NCI-H2029 treated with DMSO at 0.1 percent for 48 hours (cell line): Measurements from ENCODE around the gene RNU4-1.
"Not testable (repeated sequence)": the region's sequence is repeated elsewhere in the genome, so short reads cannot be mapped to it uniquely, and the experiment has no call there.

ENCODE experiments used
- DNase-seq: peaks from one replicate; lab custom pipeline; 2025; lab: John Stamatoyannopoulos, UW

RNU4-1 gene

GRCh38 chr12:120258323-120258896, 34.6 kb downstream of the RNU4-1 start:
- DNase-seq: no peak

- DNase-seq: peak; percentile 46
Measured at GRCh38 chr12:120257041-120257821, 35.8 kb downstream of the RNU4-1 start.

GRCh38 chr12:120254809-120255208, 38.2 kb downstream of the RNU4-1 start:
- no peak for DNase-seq

GRCh38 chr12:120253313-120253712, 39.7 kb downstream of the RNU4-1 start:
- DNase-seq: not testable (repeated sequence)

- DNase-seq: no peak
Measured at GRCh38 chr12:120252071-120252906, 40.7 kb downstream of the RNU4-1 start.

GRCh38 chr12:120251364-120252070, 41.5 kb downstream of the RNU4-1 start:
- not testable (repeated sequence) for DNase-seq

GRCh38 chr12:120249875-120250795, 42.9 kb downstream of the RNU4-1 start:
- no peak for DNase-seq

DNA sequence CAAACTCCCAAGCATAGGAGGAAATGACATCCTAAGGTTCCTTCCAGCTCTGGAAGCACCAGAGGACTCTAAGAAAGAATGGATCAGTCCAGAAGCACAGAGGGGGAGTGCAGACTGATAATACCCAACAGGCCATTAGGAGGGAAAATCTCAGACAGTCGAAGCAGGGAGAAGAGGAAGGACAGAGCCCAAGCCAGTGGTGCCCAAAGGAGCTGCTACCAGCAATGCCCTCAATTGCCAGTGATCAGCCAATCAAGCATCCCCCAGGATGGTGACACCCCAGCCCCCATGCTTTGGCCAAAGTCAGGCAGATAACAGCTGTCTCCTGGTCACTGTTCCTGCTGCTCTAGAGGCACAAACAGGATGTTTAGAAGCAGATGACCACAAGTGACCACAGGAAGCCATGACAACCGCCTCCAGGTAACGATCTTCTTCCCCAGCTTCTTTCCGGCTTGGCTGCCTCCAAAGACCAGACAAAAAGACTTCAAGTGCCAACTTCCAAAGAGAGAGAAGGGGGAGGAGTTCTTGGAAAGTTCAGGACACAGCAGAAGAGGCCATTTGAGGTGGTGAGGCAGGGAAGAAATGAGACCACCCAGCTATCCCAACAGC, 43.7 kb downstream of the RNU4-1 start:
- no peak for DNase-seq

GRCh38 chr12:120247621-120248030, 45.4 kb downstream of the RNU4-1 start:
- no peak for DNase-seq

- no peak for DNase-seq
Measured at GRCh38 chr12:120247183-120247582, 45.9 kb downstream of the RNU4-1 start.

GRCh38 chr12:120246705-120247104, 46.3 kb downstream of the RNU4-1 start:
- DNase-seq: not testable (repeated sequence)
